ENCODE data around the gene POLR2C.
"Not testable (repeated sequence)": the region's sequence is repeated elsewhere in the genome, so short reads cannot be mapped to it uniquely, and the experiment has no call there.

POLR2C gene

GRCh38 chr16:57479976-57480753 is 17.7 kb downstream of the POLR2C start:
- DNase-seq, result no peak

DNA sequence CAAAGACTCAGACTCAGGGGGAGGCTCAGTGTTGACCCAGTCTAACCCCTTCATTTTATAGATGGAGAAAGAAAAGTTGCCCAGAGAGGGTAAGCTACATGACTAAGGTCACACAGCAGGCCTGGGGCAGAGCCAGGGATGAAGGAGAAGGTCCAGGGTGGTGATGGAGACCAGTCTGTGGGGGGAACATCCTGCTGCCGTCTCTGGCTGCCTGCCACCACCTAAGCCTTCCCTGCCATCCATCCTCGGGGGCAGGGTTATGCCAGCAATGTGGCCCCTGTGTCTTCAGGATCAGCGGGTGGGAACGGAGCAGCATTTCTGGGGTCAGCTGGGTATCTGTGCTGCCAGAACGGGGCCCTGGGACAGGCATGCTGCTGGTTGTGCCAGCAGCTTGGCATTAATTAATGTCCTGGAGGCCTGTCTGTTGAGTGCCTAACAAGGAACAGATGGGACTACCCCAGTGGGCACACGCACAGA is 18.3 kb downstream of the POLR2C start:
- no peak for DNase-seq

GRCh38 chr16:57481421-57481820 is 18.9 kb downstream of the POLR2C start:
- no peak for DNase-seq

DNA sequence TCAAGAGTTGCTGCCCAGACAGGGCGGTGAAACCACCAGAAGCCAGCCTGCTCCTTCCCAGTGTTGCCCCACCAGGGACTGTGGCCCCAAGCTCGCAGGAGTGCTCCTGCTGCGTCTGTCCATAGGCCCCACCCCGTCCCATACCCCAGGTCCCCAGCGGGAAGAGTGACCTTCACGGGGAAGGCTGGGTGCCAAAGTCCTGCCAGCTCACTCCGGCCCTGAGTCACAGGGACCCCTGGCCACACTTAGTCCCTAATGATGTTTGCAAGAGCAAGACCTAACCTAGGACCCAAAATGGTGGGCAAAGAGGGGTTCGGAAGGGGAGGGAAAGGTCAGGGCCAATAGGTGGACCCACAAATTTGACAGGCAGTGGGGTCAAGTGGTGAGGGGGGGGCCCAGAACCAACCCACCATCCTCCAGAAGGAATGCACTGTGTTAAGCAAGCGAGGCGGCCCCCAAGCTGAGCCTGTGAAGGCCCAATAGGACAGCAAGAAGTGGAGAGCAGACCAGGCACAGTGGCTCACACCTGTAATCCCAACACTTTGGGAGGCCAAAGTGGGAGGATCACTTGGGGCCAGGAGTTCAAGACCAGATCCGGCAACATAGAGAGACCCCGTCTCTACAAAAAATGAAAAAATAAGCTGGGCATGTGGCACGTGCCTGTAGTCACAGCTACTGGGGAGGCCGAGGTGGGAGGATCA is 20.5 kb downstream of the POLR2C start:
- DNase-seq, result no peak

DNA sequence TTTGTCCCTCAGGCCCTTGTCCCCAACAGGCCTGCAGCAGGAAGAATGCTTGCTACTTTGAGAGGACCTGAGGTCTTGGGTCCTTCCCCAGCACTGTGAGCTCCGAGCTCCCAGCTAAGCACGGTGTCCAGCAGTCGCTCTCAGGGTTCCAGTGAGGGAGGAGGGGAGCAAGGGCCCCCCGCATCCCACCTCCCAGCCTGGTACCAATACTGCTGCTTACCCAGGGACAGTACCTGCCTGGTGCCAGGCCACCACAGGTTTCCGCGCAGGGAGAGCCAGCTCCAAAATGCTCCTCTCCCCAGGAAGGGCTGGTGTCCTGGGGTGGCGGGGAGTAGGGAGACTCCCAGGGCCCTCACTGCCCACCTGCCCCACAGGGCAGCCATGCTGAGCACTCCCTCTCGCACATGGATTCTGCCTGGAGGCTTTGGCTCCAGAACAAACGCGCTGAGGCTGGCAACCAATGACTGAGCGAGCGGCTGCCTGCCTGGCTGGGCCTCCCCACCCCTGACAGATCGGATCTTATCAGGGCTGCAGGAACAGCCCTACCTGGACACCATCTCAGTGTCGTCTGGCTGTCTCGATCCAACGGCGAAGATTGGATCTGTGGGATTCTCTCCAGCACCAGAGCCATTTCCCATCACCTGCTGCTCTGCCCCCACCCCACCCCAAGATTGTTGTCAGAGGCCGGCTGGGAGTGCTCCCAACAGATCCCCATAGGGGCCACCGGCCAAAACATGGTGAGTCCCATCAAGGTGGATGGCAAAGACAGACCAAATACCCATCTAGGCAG is 21.4 kb downstream of the POLR2C start:
- peak in 1 of 2 experiments; percentile 33 for DNase-seq

DNA sequence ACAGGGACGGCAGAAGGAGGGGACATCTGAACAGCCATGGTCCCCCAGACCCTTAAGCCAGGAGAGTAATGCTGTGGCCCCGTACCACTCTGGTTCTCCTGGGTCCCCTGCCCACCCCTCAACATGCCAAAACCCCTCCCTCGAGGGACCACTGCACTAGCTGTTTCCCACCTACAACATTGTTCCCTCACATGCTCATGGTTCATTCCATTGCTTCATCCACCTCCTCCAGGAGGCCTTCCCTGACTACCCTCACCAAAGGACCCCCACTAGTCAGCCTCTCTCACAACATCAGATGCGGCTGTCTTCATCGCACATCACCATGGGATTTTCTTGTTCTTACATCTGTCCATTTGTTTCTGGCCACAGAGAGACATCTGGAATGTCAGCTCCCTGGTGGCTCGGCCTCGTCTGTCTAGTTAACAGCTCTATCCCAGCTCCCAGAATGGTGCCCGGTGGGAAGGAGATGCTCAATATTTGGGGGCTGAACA is 22.1 kb downstream of the POLR2C start:
- no peak for DNase-seq

DNA sequence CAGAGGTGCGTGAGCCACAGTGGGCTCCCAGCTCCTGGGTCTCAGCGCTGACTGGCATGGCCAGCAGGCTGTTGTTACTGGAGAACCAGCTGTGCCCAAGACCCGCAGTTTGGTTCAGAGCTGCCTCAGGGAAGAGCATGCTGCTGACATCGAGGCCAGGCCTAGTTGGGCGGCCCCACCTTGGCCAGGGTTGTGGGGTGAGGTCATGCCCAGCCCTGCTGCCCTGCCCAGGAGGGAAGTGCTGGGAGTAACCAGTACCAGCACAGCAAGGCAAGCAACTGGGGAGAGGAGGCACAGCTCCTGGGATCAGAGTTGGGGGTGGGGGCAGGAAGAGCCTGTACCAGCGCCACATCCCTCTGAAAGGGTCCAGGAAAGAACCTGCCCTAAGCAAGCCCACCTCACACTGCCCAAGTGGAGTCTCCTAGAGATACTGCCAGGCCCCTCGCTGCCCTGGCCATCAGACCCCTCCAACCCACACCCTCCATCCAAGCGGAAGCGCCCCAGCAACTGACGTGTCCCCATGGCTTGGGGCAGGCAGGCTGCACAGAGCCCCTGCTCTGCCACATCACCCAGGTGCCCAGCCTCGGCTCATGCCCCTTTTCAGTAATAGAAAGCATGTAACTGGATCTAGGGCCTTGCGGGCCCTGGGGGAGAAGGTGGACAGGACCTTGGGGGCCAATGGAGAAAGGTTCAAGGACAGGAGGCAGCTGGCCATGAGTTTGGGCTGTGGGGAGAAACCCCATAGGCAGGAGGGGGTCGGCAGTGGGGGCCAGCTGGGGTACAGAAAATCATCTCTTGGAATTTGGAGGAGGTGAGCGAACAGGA is 22.8 kb downstream of the POLR2C start:
- DNase-seq, result no peak

DNA sequence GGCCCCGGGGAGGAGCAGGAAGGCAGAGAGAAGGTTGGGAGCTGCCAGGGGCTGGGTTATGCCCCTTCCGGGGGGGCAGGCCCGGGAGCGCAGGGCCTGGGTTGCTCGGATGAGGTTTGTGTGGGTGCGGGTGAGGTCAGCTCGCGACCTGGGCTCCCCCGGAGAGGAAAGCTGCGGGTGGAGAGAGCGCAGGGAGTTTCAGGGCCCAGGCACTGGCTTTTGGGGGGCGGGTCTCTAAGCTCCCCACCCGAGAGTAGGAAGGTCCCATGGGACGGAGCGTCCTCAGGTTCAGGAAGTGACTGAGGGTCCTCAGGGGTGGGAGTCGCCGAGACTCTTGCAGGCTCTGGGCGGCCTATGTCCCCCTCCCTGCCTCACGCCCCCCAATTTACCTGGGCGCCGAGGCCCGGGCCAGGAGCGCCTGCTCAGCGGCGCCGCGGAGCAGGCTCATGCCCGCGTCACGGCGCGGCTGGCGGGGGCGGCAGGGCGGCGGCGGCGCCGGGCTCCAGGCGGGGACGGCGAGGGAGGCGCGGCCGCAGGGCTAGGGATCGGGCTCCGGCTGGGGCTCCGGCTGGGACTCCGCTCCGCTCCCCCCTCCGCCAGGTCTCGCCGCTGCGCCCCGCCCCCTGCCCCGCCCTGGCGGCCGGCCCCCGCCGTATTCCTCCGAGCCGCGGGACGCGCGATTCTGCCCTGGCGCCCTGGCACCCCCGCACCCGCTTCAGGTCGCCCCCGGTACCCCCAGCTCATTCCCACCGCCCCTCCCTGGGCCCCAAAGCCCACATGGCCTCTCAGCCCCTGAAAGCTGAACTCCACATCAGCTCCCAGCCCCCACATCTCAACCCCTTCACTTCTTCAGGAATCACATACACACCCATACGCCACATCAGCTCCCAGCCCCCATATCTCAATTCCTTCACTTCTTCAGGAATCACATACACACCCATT is 23.7 kb downstream of the POLR2C start, which contains the start of gene DOK4:
Gene DOK4 (minus strand): TSS at position 578 of the 942 bp plus-strand sequence. CDS start 6,986 bp downstream, outside the sequence.
- DNase-seq, result peak; percentile 37 to 63

GRCh38 chr16:57486858-57487834 is 24.7 kb downstream of the POLR2C start:
- no peak for DNase-seq

GRCh38 chr16:57489229-57489628 is 26.8 kb downstream of the POLR2C start:
- no peak for DNase-seq

DNA sequence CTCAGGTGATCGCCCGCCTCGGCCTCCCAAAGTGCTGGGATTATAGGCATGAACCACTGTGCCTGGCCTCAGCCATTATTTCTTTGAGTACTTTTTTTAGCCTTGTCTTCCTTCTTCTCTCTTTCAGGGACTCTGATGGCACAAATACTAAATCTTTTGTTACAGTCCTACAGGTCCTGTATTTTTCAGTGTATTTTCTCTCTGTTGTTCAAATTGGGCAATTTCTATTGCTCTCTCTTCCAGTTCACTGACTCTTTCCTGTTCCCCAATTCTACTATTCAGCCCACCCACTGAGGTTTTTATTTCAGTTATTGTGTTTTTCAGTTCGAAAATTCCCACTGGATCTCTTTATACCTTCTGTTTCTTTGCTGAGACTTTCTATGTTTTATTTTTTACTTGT is 31.3 kb downstream of the POLR2C start:
- no peak for DNase-seq

- DNase-seq, result no peak
Observed at GRCh38 chr16:57497121-57497520, 34.6 kb downstream of the POLR2C start.

- no peak for DNase-seq
Observed at GRCh38 chr16:57498031-57498430, 35.6 kb downstream of the POLR2C start.

- not testable (repeated sequence) for DNase-seq
Observed at GRCh38 chr16:57499941-57500340, 37.5 kb downstream of the POLR2C start.

- no peak for DNase-seq
Observed at GRCh38 chr16:57500578-57501111, 38.2 kb downstream of the POLR2C start.

DNA sequence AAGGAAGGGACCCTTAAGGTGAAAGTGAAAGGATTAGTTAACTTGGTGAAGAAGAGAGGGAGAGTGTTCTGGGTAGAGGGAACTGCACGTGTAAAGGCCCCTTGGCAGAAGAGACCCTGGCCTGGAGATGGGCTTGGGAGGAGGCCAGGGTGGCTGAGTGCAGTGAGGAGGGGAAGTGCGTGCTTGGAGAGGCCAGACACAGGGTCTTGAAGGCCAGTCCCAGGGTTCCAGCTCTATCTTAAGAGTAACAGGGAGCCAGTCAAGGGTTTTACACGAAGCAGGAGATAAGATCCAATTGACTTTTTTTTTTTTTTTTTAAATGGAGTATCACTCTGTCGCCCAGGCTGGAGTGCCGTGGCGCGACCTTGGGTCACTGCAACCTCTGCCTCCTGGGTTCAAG is 39.0 kb downstream of the POLR2C start:
- no peak for DNase-seq

GRCh38 chr16:57502048-57502775 is 39.7 kb downstream of the POLR2C start:
- DNase-seq, result peak; percentile 28 to 83

DNA sequence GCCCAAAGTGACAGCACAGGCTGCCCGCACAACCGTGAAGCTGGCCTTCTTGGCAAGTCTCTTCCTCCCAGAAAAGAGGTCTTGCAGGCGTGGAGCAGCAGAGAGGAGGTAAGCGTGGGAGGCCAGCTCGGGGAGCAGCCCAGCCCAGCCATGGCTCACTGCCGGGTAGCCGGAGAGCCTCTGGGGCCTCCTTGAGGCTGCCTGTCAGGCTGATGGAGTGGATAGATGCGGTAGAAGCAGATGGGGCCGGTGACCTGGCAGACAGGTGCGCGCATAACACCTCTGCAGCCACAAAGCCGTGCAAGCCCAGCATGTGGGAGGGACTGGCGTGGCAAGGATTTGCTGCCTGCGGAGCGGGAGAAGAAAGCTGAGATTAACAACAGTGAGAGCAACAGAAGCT is 40.9 kb downstream of the POLR2C start:
- peak; percentile 49 to 88 for DNase-seq

DNA sequence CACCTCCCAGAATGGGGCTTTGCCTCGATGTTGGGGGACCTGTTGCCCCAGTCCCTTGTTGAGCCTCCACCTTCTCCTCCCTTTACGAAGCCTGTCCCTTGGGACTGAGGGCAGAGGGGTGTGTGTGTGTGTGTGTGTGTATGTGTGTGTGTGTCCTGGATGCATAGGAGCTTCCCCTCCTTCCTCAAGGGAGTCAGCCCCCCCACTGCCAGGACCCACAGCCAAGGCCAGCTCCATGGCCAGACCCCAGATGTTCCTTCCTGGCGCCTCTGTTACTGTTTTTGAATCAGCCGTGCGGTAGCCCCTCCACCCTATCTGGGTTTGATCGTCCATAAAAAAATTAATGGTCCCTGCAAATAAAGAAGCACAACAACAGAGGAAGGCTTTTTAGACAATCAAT is 41.5 kb downstream of the POLR2C start:
- DNase-seq, result no peak
